Spinal cord (tissue), 10 donors: ENCODE data around the gene LSAMP. TPM values are rescaled to one million over a fixed set of nuclear protein-coding genes. Genes with fewer than 3 reads are reported as not detected.
"Not testable (repeated sequence)": the region's sequence is repeated elsewhere in the genome, so short reads cannot be mapped to it uniquely, and the experiment has no call there.

Source experiments
- DNase-seq, 6 donors: peaks; one replicate each; pipeline versions ENCODE4 v3.0.0 to v3.0.0-alpha.2; 2013 to 2015; ENCODE audit warnings: low spot score in 6 of 6, low read depth in 4 of 6
- H3K27ac ChIP-seq: one replicate; pipeline ENCODE4 v1.5.1; 2013; ENCODE audit warnings: low read depth, low read length, control low read depth
- H3K27me3 ChIP-seq: one replicate; pipeline ENCODE4 v1.6.1; 2013; ENCODE audit warnings: low read length; ENCODE audit not compliant: control insufficient read depth, insufficient read depth
- H3K36me3 ChIP-seq: one replicate; pipeline ENCODE4 v1.6.1; 2013; ENCODE audit warnings: low read length; ENCODE audit not compliant: control insufficient read depth, insufficient read depth
- H3K4me1 ChIP-seq: one replicate; pipeline ENCODE4 v1.6.1; 2013; ENCODE audit warnings: low read length; ENCODE audit not compliant: control insufficient read depth, insufficient read depth
- H3K4me3 ChIP-seq: one replicate; pipeline ENCODE4 v1.5.1; 2013; ENCODE audit warnings: low read depth, low read length, control low read depth
- H3K9me3 ChIP-seq: one replicate; pipeline ENCODE4 v1.6.1; 2013; ENCODE audit warnings: low read length; ENCODE audit not compliant: control insufficient read depth, insufficient read depth
- WGBS: methylation state at CpG from one replicate; pipeline ENCODE4 v1.1.5; 2013; ENCODE audit warnings: missing lambda C conversion rate; ENCODE audit not compliant: insufficient coverage; 5-methylcytosine and 5-hydroxymethylcytosine counted together
- polyA plus RNA-seq, 2 donors: library from polyadenylated mRNA; unstranded; fragments of 120-200 nt; gene quantifications; one replicate each; pipeline ENCODE4 v1.2.1, GENCODE V29; 2013; ENCODE audit not compliant: insufficient read length in 2 of 2
- total RNA-seq, 2 donors: library from RNA; depleted of rRNA in 1 of 2; stranded (reverse); fragments of 120-200 nt in 1 of 2; fragments of >200 nt in 1 of 2; gene quantifications; one replicate each; pipeline versions ENCODE4 v1.2.3 to v1.2.4, GENCODE V29; 2013 to 2014
- donor health status: healthy.

LSAMP gene
- total and polyA plus RNA-seq, 4 donors = 69.4 to 174 (median 108) TPM

DNA sequence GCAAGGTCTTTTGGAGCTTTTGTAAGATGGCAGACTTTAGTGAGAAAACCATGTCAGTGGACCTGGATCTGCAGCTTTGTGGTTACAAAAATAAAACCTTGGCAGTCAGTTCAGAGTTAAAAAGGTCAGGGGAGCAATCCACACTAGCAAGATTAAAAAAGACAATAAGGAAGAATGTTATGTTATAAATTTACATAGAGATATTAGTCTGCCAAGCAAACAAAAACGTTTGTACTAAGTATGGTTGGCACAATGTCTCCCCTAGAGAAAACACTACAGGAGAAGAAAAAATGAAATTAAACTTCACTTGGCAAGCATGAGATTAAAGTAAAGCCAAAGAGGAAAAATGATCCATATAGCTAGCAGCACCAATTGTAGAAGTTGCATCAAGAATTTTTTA, 205.0 kb downstream of the LSAMP start:
- H3K4me3 ChIP-seq = no peak overlapping the region
- no CpG with 5 or more reads among the region's 1 CpG for WGBS
- H3K27ac ChIP-seq = no peak overlapping the region
- H3K36me3 ChIP-seq = no peaks in the 10 kb centered on the region
- H3K27me3 ChIP-seq = no peaks in the 10 kb centered on the region
- DNase-seq = no peak
- H3K4me1 ChIP-seq = no peaks in the 10 kb centered on the region
- no peaks in the 10 kb centered on the region for H3K9me3 ChIP-seq

- no peaks in the 10 kb centered on the region for H3K36me3 ChIP-seq
- H3K4me3 ChIP-seq = no peak overlapping the region
- 50% methylated on average over 1 of the region's 2 CpGs for WGBS
- no peaks in the 10 kb centered on the region for H3K27me3 ChIP-seq
- DNase-seq = no peak
- H3K27ac ChIP-seq = no peak overlapping the region
- H3K9me3 ChIP-seq = no peaks in the 10 kb centered on the region
- H3K4me1 ChIP-seq = no peaks in the 10 kb centered on the region
Observed at GRCh38 chr3:116238846-116239565, 206.3 kb downstream of the LSAMP start.

DNA sequence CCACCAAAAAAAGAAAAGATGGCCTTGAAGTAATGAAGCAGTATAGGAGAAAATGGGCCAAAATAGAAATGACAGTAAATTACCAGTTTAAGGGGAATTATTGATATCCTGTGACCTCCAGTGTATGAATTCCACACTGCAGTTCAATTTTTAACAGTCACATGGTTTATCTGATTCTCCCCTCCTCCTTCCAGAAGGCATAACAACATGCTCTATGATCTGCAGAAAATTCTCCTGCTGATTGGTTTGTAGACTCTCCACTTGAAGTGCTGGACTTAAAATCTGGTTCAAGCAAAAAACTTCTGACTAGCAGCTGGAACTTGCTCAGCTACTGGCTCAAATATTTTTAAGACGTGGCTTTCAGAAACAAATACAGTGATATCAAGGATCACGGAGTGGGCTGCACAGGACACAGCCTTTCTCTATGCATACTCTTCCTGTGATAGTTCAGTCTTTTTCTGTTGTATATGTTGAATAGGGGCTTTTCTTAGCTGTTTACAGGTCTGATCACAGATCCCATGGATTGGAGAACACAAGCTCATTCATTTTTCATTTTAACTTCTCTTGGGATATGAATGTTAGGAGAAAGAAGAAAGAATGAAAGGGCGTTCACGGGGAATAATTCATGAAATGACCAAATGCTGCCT, 211.5 kb downstream of the LSAMP start:
- H3K27me3 ChIP-seq = no peaks in the 10 kb centered on the region
- WGBS = 50% methylated on average over 1 of the region's 4 CpGs

DNA sequence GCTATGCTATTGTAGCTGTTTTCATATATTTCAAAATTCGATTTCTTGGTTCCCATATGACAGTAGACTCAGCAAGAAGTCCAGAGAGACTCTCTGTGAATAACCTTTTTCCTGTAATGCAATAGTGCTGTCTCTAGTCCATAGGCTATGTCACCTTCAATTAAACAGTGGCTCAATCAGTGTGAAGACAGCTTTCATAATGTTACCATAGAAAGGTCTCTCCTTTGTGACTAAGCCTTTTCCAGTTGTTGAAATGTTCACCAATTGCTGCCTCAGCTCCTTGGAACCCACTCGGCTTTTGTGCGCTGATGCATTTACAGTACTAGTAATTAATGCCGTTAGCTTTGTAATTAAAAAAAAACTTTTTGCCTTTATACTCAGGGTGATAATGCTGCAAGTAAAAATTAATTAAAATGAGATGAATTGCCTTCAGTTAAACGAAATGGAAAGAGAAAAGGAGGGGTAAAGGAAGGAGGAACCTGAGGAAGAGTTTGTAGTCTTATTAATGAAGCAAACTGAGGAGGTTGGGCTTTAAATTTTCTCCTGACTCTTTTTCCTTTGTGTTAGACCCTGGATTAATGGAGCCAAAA, 214.8 kb downstream of the LSAMP start:
- Histone ChIP-seq H3K9me3 (no peaks in the 10 kb centered on the region), H3K36me3 (no peaks in the 10 kb centered on the region), H3K4me3 (no peak overlapping the region), H3K27ac (no peak overlapping the region), H3K27me3 (no peaks in the 10 kb centered on the region), H3K4me1 (peaks cover 3% of the 10 kb centered on the region)
- WGBS = 0% methylated on average over 1 of the region's 5 CpGs
- peak in 2 of 6 donors; percentile 17 to 85 for DNase-seq

More for the DNA sequence above, 211.5 kb downstream of the LSAMP start:
- no peaks in the 10 kb centered on the region for H3K36me3 ChIP-seq
- H3K4me1 ChIP-seq = peaks cover 3% of the 10 kb centered on the region
- no peak overlapping the region for H3K27ac ChIP-seq
- DNase-seq = no peak
- no peak overlapping the region for H3K4me3 ChIP-seq
- no peaks in the 10 kb centered on the region for H3K9me3 ChIP-seq

GRCh38 chr3:116226266-116226665, 219.0 kb downstream of the LSAMP start:
- Histone ChIP-seq H3K4me3 (no peak overlapping the region), H3K9me3 (no peaks in the 10 kb centered on the region), H3K27ac (no peak overlapping the region), H3K27me3 (no peaks in the 10 kb centered on the region), H3K36me3 (no peaks in the 10 kb centered on the region), H3K4me1 (peaks cover 3% of the 10 kb centered on the region)
- DNase-seq = no peak
- 100% methylated on average over 1 of the region's 1 CpG for WGBS

- 68% methylated on average over 3 of the region's 4 CpGs for WGBS
- DNase-seq = peak in 2 of 6 donors; percentile 57 to 62
- Histone ChIP-seq H3K27me3 (no peaks in the 10 kb centered on the region), H3K4me1 (no peaks in the 10 kb centered on the region), H3K27ac (no peak overlapping the region), H3K9me3 (no peaks in the 10 kb centered on the region), H3K4me3 (no peak overlapping the region), H3K36me3 (no peaks in the 10 kb centered on the region)
Observed at GRCh38 chr3:116216761-116217160, 228.5 kb downstream of the LSAMP start.

- Histone ChIP-seq H3K27me3 (no peaks in the 10 kb centered on the region), H3K4me3 (no peak overlapping the region), H3K36me3 (no peaks in the 10 kb centered on the region), H3K27ac (no peak overlapping the region), H3K4me1 (no peaks in the 10 kb centered on the region), H3K9me3 (no peaks in the 10 kb centered on the region)
- DNase-seq = no peak
- 20% methylated on average over 1 of the region's 2 CpGs for WGBS
Observed at GRCh38 chr3:116211901-116212300, 233.4 kb downstream of the LSAMP start.

DNA sequence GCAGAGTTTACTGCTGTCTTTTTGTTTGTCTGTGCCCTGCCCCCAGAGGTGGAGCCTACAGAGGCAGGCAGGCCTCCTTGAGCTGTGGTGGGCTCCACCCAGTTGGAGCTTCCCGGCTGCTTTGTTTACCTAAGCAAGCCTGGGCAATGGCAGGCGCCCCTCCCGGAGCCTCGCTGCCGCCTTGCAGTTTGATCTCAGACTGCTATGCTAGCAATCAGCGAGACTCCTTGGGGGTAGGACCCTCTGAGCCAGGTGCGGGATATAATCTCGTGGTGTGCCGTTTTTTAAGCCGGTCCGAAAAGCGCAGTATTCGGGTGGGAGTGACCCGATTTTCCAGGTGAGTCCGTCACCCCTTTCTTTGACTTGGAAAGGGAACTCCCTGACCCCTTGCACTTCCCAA, 236.5 kb downstream of the LSAMP start:
- DNase-seq, H3K36me3 ChIP-seq, H3K27ac ChIP-seq, H3K4me1 ChIP-seq, H3K9me3 ChIP-seq, H3K27me3 ChIP-seq, H3K4me3 ChIP-seq: not testable (repeated sequence)
- 92% methylated on average over 9 of the region's 15 CpGs for WGBS

GRCh38 chr3:116200956-116201690, 244.2 kb downstream of the LSAMP start:
- H3K4me3 ChIP-seq = no peak overlapping the region
- H3K4me1 ChIP-seq = peaks cover 10% of the 10 kb centered on the region
- H3K27ac ChIP-seq = no peak overlapping the region
- peak in 3 of 6 donors; percentile 15 to 73 (median 66) for DNase-seq
- no peaks in the 10 kb centered on the region for H3K36me3 ChIP-seq
- no peaks in the 10 kb centered on the region for H3K9me3 ChIP-seq
- H3K27me3 ChIP-seq = no peaks in the 10 kb centered on the region
- WGBS = 24% methylated on average over 3 of the region's 5 CpGs
